Activated CD8-positive, alpha-beta memory T cell treated with anti-CD3 and anti-CD28 coated beads, Interleukin-2, amount 50 U/mL, for 48 hours (primary cell): ENCODE measurements around the gene HSBP1.

Source experiments
- DNase-seq: peaks from one replicate; pipeline ENCODE4 v3.0.0-alpha.2; 2020

Gene HSBP1

GRCh38 chr16:83840060-83840617 lies 32.4 kb downstream of the HSBP1 start:
- DNase-seq = no peak

GRCh38 chr16:83842291-83842690 lies 34.5 kb downstream of the HSBP1 start:
- no peak for DNase-seq

GRCh38 chr16:83842756-83843507 lies 35.2 kb downstream of the HSBP1 start:
- DNase-seq = no peak

GRCh38 chr16:83843657-83844056 lies 35.9 kb downstream of the HSBP1 start:
- peak; percentile 40 for DNase-seq

- DNase-seq = no peak
Observed at GRCh38 chr16:83845263-83845662, 37.5 kb downstream of the HSBP1 start.

GRCh38 chr16:83847371-83848225 lies 39.8 kb downstream of the HSBP1 start:
- DNase-seq = no peak

GRCh38 chr16:83849421-83849820 lies 41.6 kb downstream of the HSBP1 start:
- no peak for DNase-seq

GRCh38 chr16:83850947-83851346 lies 43.2 kb downstream of the HSBP1 start:
- DNase-seq = no peak

- DNase-seq = no peak
Observed at GRCh38 chr16:83851473-83851872, 43.7 kb downstream of the HSBP1 start.

GRCh38 chr16:83852774-83853173 lies 45.0 kb downstream of the HSBP1 start:
- no peak for DNase-seq

GRCh38 chr16:83853834-83854233 lies 46.1 kb downstream of the HSBP1 start:
- DNase-seq = no peak

- DNase-seq = no peak
Observed at GRCh38 chr16:83854420-83854819, 46.6 kb downstream of the HSBP1 start.

GRCh38 chr16:83856792-83857191 lies 49.0 kb downstream of the HSBP1 start:
- DNase-seq = no peak

- no peak for DNase-seq
Observed at GRCh38 chr16:83859265-83859664, 51.5 kb downstream of the HSBP1 start.

- no peak for DNase-seq
Observed at GRCh38 chr16:83862661-83863060, 54.9 kb downstream of the HSBP1 start.

GRCh38 chr16:83863682-83864081 lies 55.9 kb downstream of the HSBP1 start:
- no peak for DNase-seq
